CD4-positive, alpha-beta T cell treated with Interleukin-2 at 100 ng/mL for 4 hours (primary cell): ENCODE results near the gene PLA2G6.
A peak's percentile ranks its signal among the peaks of the same experiment; 100 is the strongest.

Experiments
- DNase-seq: peaks from one replicate; pipeline ENCODE4 v3.0.0-alpha.2; 2020; ENCODE audit warnings: low spot score

PLA2G6 gene

DNA sequence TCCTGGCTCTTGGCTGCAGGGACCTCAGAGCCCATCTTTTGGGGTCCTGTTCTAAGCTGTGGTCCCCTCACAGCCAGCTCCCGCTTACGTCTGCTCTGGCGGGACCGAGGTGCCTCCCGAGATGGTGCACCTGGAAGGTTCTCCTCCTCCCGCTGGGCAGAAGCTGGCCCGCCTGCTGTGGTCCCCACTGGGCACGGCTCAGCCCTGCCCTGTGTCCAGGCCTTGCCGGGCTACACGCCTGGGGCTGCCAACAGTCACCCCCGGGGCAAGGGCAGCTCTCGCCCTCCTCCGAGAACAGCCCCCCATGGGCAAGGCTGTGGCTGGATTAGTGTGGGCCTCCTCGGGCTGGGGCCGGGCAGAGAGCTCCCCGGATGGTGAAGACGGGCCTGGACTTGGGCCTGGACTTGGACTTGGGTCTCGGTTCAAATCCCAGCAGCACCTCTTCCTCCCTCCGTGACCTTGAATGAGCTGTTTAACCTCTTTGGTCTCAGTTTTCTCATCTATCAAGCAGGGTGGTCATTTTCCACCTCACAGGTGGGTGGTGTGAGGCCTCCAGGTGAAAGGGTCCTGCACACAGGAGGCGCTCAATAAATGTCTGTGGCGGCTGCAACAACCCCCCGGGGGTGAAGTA, 72.1 kb downstream of the PLA2G6 start:
- peak; percentile 12 for DNase-seq

- DNase-seq: no peak
Measured at GRCh38 chr22:38108561-38109319, 72.9 kb downstream of the PLA2G6 start.

DNA sequence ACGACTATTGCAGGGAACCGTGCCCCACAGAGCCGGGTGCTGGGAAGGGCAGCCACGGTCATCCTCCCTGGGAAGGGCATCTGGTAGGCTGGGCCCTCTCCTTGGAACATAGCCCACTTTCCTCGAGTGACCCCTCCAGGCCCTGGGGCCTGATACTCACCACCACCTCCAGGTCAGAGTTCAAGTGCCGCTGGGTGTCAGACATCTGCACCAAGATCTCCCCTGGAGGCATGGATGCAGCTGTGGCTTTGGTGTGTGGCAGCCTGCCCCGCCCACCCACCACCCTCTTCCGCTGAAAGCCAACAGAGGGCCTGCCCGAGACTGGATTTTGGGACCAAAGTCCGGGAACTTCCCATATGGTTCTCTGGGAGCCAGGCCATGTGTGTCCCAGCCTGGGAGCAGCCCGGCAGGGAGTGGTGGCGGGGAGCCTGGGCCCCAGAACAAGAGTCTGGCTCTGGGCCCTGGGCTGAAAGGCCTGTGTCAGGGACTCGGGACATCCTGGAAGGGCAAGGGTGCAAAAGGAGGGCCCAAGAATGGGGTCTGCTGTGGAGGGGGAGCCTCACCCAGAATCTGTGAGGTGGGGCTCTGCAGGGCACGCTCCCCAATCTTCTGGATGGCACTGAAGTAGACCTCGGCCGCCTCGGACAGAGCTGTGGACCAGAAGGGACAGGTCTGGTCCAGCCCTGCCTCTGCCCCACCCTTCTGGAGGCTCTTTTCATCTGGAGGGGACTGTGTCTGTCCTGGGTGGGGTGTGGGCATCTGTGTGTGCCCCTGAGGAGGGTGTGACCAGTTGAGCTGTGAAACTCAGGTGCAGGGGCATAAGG, 73.7 kb downstream of the PLA2G6 start:
- no peak for DNase-seq

DNA sequence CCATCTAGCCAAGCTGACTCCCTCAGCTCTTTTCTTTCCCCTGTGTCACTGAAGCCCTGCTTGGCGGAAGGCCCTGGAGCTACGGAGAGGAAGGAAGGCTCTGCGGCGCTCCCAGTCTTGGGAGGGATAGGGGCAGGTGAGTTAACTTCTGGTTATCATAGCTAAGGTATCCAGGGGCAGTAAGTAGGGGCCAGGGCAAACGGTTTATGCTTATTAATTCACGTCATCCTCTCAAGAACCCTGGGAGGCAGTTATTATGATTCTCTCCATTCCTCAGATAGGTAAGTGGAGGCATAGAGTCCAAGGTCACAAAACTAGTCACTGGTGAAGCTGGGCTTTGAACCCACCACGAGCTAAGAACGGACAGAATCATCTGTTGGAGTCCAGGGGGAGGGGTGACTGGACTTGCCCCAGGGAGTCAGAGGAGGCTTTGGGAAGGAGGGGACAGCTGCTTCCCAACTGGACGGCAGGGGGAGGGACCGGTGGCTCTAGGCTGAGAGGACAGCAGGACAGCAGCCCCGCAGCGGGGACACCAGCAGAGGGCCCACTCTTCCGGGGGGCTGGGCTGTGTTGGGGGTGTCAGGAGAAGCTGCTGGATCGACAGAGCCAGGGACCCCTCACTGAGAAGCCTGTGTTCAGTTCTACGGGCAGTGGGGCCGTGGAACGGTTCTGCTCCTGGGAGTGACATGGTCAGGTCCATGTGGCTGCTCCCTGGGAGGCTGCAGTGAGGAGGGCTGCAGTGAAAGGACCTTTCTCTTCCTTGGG, 74.6 kb downstream of the PLA2G6 start:
- no peak for DNase-seq

DNA sequence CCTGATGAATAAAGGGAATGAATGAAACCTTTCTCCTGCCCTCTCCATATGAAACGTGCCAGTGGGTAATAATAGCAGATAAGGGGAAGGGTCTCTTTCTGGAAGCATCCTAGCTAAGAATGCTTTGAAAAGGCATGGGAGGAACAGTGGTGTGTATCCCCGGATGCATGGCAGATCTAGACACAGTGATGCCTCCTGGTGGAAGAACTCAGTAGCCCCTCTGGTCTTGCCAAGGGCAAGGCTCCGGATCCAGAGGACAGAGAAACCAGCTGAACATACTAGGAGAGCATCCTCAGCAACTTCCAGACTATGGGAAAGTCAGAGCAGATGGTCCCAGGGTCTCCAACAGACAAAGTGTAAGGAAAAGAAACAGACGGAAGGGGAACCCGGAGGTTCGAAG, 77.5 kb downstream of the PLA2G6 start:
- DNase-seq: no peak

- no peak for DNase-seq
Measured at GRCh38 chr22:38103641-38104040, 78.0 kb downstream of the PLA2G6 start.

- no peak for DNase-seq
Measured at GRCh38 chr22:38098410-38099249, 83.0 kb downstream of the PLA2G6 start.

DNA sequence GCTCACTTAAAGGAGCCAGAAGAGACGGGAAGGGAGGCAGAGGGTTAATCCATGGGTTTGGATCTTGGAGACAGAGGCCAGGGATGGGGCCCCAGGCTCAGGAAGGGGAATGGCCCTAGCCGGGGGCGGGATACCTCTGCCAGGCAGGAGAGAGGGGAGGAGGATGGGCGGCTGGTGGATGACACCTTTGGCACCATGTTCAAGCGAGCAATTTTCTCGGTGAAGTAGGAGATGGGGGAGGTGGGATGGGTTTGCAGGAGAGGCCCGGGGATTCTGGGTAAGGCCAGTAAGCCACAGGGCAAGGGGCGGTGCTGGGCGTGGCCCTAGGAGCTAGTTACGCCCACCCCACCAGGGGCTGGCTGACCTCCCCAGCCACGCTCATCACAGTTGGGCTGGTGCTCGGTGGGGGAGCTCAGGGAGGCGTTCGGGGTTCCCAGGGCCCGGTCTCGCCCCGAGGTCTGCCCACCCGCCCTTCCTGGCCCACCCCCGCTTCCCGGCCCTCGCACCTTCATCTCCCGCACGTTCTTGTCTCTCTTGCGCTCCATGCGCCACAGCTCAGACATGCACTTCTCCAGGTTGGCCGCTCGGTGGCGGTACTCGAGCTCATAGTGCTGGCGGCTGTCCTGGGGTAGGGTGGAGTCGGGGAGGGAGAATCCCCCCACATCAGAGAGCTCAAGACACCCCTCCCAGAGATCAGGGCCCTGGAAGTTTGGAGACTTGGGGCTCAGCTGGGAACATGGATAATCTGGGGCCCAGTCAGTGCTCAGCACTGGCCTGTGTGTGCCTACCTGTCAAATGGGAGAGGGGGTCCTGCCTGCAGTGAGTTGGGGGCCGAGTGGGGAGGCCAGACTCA, 83.8 kb downstream of the PLA2G6 start:
- no peak for DNase-seq

DNA sequence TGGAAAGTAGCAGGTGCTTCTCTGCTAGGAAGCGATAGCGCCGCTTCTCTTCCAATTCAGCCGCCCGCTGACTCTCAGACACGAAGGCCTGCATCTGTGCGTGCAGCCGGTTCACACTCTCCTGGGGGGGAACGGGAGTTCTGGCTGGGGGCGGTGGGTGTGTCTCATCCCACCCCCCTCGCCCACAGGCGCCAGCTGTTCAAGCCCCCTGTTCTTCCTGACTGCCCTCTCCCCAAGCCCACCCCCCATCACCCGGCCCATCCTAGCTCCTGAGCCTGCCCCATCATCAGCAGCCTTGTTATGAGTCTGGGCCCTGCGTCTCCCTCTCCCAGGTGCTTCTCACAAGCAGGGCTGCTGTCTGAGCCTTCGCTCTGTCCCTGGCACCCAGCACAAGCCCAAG, 84.6 kb downstream of the PLA2G6 start:
- no peak for DNase-seq

DNA sequence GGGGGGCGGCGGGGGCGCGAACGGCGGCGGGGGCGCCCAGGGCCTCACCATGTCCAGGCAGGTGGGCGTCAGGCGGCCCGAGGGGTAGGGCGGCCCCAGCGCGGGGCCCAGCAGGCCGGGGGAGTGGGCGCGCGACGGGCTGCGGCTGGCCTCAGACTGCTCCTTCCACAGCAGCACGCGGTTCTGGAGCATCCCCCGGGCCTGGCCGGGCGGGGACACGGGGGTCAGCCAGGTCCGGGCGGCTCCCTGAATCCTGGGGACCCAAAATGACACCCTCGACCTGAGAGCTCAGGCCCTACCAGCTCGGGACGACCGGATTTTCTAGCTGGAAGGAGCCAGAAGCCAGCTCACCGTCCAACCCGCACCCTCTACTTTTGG, 92.2 kb downstream of the PLA2G6 start:
- no peak for DNase-seq

- DNase-seq: no peak
Measured at GRCh38 chr22:38088629-38089473, 92.8 kb downstream of the PLA2G6 start.

- DNase-seq: no peak
Measured at GRCh38 chr22:38087855-38088254, 93.8 kb downstream of the PLA2G6 start.

- DNase-seq: no peak
Measured at GRCh38 chr22:38086942-38087341, 94.7 kb downstream of the PLA2G6 start.

DNA sequence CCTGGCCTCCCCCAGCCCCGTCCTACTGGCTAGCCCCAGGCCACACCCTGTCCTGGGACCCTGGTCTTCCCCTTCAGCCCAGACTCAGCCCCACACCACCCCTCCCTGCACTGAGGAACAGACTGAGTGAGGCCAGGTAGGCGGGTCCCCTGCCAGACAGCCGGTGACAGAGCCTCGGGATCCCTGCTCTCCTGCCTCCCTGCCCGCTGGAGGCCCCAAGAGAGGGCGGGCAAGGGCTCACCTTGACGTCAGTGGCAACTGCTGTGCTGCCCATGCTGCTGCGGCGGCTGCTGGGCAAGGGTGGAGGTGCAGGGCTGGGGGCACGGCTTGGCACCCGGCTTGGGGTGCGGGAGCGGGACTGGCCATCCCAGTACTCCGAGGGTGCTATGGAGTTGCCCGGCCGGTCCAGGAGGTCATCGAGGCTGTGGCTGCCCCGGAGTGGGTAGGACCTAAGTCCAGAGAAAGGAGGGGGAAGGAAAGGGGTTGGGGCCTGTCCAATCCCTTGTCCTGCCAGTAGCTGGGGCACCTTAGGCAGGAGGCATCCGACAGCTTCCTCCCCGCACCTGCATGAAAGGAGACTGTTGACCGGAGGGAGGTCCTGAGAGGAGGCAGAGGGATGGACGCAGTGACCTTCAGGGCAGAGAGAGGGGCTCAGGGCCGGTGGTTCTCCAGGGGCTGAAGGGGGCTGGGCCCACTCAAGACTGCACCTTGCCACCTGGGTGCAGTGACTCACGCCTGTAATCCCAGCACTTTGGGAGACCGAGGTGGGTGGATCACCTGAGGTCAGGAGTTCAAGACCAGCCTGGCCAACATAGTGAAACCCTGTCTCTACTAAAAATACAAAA, 95.4 kb downstream of the PLA2G6 start:
- no peak for DNase-seq

DNA sequence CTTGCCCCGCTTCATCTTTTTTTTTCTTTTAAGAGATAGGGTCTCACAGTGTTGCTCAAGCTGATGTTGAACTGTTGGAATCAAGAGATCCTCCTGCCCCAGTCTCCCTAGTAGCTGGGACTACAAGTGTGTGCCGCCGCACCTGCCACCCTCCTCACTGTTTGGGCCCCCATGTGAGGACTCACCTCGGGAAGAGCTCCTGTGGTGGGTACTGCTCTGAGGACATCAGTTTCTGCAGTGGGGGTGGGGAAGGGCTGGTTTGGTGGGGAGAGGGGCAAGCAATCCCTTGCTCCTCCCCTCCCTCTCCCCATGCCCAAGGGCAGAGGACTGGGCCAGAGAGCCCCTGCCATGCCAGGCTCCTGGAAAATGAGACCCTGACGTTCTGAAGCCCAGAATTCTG, 96.1 kb downstream of the PLA2G6 start:
- no peak for DNase-seq

DNA sequence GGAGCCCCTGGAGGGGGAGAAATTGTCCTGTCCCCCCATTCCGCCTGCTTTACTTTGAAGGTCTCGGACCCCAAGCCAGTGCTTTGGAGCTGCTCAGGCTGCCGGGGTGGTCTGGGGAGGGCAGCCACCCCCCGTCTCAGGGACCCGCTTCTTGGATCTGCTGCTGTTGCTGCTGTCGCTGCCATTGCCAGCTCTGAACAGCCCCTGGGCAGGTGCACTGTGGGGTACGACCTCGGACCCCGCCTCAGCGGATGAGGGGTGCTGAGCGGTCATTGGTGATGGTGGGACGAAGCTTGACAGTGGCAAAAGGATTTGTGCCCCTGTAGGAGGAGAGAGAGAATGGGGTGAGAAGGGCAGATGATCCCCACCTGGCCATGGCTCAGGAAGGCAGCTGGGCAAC, 96.6 kb downstream of the PLA2G6 start:
- no peak for DNase-seq

DNA sequence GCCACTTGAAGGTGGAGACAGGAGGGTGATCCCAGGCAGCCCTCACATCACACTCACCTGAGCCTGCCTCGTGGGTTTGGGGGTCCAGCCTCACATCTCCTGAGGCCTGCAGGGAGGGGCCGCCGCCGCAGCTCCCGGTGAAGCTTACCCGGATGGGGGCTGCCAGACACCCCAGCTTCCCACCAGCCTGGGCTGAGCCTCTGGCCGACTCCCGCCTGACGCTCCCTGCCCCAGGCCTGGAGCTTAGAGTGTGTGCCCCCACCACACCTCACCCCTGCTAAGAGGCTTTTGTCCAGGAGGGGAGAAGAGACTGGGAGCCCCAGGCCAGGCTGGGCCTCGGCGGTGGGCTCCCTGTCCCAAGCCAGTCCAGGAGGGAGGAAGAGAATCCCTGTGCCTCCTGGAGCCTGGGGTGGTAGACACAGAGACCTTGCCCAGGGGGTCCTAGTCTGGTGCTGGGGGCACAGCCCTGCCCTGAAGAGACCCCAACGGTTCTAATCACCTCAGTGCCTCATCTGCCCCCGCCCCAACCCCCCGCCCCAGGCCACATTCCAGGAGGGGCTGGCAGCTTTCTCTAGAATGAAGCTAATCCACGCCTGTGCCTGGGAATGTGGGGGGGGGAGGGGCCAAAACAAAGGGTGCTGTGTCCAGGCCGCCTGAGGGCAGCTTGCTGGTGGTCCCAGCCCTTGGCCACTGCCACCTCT, 97.5 kb downstream of the PLA2G6 start, which contains the start of gene SLC16A8:
Gene SLC16A8 (minus strand): TSS at position 254 of the 701 bp plus-strand sequence. CDS start 1,311 bp downstream, outside the sequence.
- DNase-seq: no peak
